Daoy (cell line): ENCODE measurements around the gene SLF1. TPM values are rescaled to one million over a fixed set of nuclear protein-coding genes. Genes with fewer than 3 reads are reported as not detected.
"Not testable (repeated sequence)": the region's sequence is repeated elsewhere in the genome, so short reads cannot be mapped to it uniquely, and the experiment has no call there.

Source experiments
- DNase-seq: peaks from one replicate; pipeline ENCODE4 v3.0.0-alpha.2; 2015; ENCODE audit warnings: low read depth
- total RNA-seq: library from RNA; depleted of rRNA; stranded (reverse); fragments of >200 nt; shearing (Covaris generic); gene quantifications from 2 replicates; pipeline ENCODE4 v1.2.3, GENCODE V29; 2014; rRNA removed

Gene SLF1
- total RNA-seq = 20.9 and 21.6 TPM in 2 replicates

DNA sequence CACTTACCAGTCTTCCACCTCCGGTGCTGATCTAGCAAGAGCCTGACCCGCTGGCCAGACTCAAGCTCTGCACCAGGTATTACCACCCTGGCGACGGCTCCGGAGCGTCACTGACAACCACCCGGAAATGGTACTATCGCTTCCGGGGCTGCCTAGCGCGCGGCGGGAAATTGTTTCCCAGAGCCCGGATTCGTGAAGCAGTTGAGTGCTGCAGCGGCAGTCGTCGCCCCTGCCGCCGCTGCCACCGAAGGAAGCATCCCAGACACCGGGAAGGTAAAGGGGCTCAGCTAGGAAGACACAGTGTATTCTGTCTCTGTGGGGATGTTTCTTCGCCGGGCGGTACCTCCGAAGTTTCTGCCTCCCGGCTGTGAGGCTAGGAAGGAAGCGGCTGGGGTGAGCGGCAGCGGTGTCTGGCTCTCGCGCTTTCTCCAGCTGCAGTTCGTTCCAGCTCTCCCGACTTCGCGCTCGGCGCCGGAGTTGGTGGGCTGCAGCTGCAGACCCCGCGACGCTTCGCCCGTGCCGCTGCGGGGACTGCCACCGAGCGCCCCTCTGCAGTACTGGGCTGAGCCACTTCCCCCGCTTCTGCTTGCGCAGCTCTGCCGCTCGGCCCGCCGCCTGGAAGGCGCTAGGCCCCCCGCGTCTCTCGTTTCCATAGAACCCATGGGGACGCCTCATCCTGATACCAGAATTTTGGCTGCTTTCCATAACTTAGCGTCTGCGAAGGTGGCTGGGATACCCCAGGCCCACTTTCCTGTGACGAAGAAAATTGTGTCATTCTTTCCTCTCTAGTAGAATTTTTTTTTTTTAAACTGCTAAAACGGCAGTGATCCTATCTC is at the start of gene SLF1, which contains the start of gene KIAA0825:
Gene SLF1 (plus strand): TSS at position 177 of the 836 bp plus-strand sequence. CDS start 10,142 bp downstream, outside the sequence.
Gene KIAA0825 (minus strand): TSS at position 112 of the 836 bp plus-strand sequence. CDS start 81,478 bp downstream, outside the sequence.
- peak; percentile 94 for DNase-seq

DNA sequence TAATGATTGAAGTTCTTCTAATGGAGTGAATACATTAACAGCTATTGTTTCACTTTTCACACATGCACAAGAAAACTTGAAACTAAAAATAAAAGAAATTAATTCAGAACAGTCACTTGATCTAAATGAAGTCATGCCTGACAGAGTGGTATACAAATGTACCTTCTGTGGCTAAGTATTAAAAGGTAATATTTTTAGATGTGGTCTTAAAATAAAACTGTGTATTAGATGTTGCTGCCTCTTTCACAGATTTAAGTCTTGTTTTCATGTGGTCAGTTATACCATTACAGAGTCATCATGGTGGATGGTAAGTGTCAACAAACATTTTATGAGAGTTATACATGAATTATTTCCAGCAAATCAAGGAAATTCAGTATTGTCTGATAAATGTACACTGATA is 47.1 kb upstream of the SLF1 start:
- no peak for DNase-seq

DNA sequence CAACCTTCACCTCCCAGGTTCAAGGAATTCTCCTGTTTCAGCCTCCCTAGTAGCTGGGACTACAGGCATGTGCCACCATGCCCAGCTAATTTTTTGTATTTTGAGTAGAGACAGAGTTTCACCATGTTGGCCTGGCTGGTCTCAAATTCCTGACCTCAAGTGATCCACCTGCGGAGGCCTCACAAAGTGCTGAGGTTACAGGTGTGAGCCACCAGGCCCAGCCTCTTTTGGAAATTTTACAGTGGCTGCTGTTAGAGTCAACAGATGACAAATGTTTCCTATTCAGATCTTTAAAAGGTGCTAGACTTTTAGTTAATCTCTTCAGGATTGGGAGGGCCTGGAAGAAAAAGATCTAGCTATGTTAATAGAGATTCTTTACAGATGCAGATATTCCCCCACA is 45.1 kb upstream of the SLF1 start:
- not testable (repeated sequence) for DNase-seq

DNA sequence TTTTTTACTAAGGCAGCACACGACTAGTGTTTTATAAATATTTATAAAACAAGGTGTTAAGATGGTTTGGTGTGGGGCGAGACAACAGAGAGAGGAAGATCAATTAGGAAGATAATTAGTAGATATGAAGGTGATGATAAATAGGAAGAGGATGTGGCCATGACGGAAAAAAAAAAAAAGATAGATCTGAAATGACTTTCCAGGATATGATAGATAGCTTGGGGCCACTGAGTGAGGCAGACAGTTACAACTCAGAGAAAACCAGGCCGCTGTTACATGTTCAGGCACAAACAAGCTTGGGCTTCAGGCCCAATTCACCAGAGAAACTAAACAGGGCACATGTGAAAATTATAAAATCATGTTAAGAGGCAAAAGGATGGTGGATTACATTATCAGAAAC is 43.3 kb upstream of the SLF1 start:
- DNase-seq = no peak

GRCh38 chr5:94577466-94578245 is 40.8 kb upstream of the SLF1 start:
- DNase-seq = no peak

- no peak for DNase-seq
Observed at GRCh38 chr5:94595281-94595840, 23.1 kb upstream of the SLF1 start.

- peak; percentile 19 for DNase-seq
Observed at GRCh38 chr5:94613583-94613982, 4.9 kb upstream of the SLF1 start.

- no peak for DNase-seq
Observed at GRCh38 chr5:94614156-94614805, 4.2 kb upstream of the SLF1 start.

DNA sequence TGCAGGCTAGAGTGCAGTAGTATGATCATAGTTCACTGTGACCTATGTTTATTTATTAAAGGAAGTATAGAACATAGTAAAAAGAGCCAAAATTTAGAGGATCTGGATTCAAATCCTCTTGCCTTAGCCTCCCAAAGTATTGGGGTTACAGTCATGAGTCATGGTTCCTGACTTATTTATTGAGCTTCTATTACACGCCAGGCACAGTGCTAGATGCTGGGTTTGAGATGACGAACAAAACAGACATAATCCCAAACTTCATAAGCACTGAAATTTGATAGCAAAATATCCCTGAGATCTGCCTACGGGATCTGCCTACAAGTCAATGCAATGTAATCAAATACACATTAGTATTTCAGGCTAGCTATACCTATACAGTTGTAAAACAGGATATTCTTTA is 2.6 kb upstream of the SLF1 start:
- DNase-seq = no peak

DNA sequence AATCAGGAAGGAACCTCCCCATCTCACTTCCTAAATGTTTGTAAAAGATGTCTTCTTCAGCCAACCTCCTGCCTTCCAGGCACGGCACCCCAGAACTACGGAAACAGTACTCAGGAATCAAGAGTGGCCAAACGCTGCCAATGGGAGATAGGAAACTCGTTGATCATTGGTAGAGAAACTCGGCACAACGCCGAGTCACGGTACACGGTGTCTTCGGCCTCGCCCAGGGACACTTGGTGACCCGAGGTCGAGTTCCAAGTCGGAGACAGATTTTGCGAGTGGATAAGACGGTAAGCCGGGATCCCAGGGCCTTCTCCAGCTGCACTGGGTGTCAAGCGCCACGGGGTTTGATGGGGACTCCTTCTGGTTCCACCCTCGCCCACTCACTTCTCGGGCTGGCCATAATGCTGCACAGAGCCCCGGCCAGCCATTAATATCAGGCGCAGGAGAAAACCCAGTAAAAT is 408 bp upstream of the SLF1 start:
- DNase-seq = peak; percentile 74

DNA sequence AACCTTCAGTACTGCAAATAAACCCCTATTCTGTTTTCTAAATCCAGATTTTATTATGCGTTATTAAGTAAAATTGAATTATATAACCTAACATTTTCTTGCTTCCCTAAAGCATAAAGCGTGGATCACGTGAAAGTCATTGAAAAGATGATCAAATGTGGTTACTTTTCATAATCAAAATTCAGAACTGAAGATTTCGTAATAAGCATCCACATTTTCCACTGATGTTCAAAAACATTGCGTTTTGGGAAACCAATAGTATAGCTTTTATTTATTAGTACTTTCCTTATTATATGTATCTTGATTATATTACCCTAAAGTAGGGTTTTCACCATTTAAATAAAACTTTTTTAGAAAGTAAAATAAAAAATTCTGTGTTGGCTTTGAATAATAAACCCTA is 1.8 kb downstream of the SLF1 start:
- no peak for DNase-seq

- no peak for DNase-seq
Observed at GRCh38 chr5:94621763-94622162, 3.3 kb downstream of the SLF1 start.

DNA sequence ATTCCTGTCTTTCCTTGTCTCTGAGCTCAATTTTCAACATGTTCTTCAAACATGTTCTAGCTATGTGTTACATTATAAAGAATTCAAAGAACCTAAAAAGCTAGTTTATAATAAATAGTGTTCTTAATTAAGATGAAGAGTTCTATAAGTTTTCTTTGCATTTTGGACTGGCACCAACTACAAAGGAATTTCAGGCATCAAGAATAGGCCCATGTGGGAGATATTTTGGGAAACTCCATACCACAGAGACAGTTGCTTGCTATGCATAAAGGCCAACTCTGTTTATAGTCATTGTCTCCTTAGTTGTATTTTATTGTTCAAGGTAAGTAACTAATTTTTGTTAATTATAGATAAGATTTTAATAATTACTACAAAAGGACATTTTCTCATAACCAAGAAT is 4.5 kb downstream of the SLF1 start:
- DNase-seq = no peak

DNA sequence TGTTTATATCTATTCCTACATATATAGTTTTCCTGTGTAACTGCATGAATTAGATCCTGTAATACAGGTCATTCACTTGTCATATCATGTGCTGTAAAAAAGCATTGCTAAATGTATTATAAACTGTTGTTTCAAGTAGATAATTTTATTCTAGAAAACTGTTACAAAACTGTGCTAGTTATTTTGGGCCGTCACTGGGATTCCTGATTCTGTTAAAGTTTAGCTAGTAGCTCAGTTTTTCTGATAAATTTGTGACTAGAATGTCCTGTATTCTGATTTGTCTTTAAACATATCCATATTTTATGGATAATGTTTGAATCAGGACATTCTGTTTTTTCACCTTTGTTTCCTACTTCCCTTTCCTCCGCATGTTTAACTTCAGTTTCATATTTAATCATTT is 5.4 kb downstream of the SLF1 start:
- no peak for DNase-seq

- no peak for DNase-seq
Observed at GRCh38 chr5:94627191-94627590, 8.7 kb downstream of the SLF1 start.

GRCh38 chr5:94632024-94632423 is 13.6 kb downstream of the SLF1 start:
- DNase-seq = no peak

GRCh38 chr5:94640176-94640575 is 21.7 kb downstream of the SLF1 start:
- DNase-seq = no peak

- no peak for DNase-seq
Observed at GRCh38 chr5:94645053-94645452, 26.6 kb downstream of the SLF1 start.

DNA sequence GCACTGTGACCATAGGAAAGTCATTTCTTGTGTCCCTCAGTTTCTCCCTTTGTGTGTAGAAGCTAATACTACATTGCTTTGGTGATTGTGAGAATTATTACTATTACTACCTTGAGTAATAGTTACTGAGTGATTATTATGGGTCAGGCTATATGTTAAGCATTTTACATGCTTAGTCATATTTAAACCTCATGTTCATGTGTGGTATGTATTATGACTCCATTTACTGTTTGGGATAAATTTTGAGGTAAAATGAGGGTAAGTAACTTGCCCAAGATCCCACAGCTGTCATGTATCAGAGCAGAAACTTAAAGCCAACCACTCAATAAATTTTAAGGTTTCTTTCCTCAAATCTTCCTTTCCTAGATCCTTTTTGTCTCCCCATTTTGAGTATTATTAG is 28.3 kb downstream of the SLF1 start:
- DNase-seq = no peak

DNA sequence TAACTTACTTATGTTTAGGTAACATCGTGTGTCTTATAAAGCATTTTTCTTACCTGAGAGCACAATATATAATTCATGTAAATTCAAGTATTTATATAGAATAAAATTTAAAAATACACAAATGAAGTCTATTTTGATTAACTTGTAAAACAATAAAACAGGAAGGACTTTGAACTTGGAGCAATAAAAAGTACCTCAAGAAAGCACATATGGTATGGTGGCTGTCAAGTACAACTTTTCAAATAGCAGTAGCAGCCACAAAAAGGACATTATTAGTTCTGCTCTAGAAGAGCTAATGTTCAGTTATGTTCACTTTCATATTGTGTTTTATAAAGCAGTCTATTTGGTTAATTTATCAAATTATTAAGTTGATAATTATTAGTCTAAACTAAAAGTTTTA is 31.4 kb downstream of the SLF1 start:
- no peak for DNase-seq

DNA sequence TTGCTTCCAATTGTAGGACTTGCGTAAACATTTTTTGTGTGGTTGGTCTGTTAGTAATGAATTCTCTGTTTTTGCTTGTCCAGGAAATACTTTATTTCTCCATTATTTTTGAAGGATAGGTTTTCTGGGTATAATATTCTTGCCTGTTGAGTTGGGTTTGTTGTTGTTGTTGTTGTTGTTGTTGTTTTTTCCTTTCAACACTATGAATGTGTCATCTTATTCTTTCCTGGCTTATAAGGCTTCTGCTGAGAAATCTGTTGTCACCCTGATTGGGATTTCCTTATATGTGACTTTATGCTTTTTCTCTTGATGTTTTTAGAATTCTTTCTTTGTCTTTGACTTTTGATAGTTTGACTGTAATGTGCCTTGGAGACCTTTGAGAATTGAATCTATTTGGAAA is 39.8 kb downstream of the SLF1 start:
- no peak for DNase-seq

- DNase-seq = no peak
Observed at GRCh38 chr5:94660506-94660905, 42.0 kb downstream of the SLF1 start.
